Measurements from ENCODE around the gene PEAK3.

DNA sequence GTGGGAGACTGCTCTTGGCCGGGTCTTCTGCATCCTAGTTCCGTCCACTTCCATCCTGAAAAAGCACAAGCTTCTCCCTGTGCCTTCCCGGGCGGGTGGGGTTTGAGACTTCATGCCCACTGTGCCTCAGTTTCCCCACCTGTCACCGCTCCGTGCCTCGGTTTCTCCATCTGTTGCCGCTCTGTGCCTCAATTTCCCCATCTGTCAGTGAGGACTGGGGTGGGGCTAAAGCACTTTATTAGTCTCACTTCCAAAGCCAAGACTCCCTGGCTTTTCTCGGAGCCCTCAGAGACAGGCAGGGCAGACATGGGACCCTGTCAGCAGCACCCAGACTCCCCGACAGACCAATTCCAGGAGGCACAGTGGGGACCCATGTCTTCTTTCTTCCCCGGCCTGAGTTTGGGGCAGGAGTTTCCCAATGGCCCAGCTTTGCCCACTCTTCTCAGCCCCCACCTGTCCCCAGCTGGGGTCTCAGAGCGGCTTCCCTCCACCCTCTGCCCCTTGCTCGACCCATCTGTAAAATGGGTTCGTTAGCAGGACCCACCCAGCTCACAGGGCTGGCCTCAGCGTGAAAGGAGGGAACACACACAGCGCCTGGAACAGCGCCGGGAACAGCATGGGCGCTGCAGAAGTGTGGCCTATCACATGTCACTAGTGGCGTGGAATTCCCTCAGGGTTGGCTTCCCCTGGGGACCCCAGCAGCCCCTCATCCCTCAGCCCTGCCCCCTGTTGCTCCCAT lies 4.6 kb upstream of the PEAK3 start:
- TF ChIP-seq EZH2 (IDR thresholded peaks at IDR 0.05; ENCODE audit: borderline replicate concordance, insufficient read depth, low read depth, low read length, poor library complexity, severe bottlenecking) = no peak
- no peak for TF ChIP-seq CTCF (IDR thresholded peaks at IDR 0.05)

Data from B cell (primary cell).